T-helper 1 cell treated with Interleukin-12 subunit alpha and Interleukin-12 subunit beta and Interleukin-4 antibody, amounts not matched to agents 30 ng/mL and 1 ng/mL, for 36 hours (primary cell): Measurements from ENCODE around the gene ITGB5. TPM values are rescaled to one million over a fixed set of nuclear protein-coding genes. Genes with fewer than 3 reads are reported as not detected.

Experiments
- intact Hi-C: fragments of 100-400 bp; cut with micrococcal nuclease; formaldehyde crosslinking; loops from one replicate; pipeline ENCODE4 v1.15.1; 2024
- total RNA-seq: library from RNA; stranded (reverse); gene quantifications from 2 replicates; pipeline ENCODE4 v1.2.3, GENCODE V29; 2022

Gene ITGB5
- total RNA-seq, 1 donor from 2014 or later: 0.59 TPM

- intact Hi-C loops: no loop called here
Observed at GRCh38 chr3:124862006-124862405, 25.2 kb downstream of the ITGB5 start.

GRCh38 chr3:124861041-124861440, 26.1 kb downstream of the ITGB5 start:
- intact Hi-C loops: no loop called here

- intact Hi-C loops: no loop called here
Observed at GRCh38 chr3:124860599-124860998, 26.6 kb downstream of the ITGB5 start.

- intact Hi-C loops: no loop called here
Observed at GRCh38 chr3:124859025-124859424, 28.1 kb downstream of the ITGB5 start.

GRCh38 chr3:124858275-124858674, 28.9 kb downstream of the ITGB5 start:
- intact Hi-C loops: no loop called here

GRCh38 chr3:124856677-124857076, 30.5 kb downstream of the ITGB5 start:
- intact Hi-C loops: no loop called here

- intact Hi-C loops: no loop called here
Observed at GRCh38 chr3:124854009-124854408, 33.2 kb downstream of the ITGB5 start.

- intact Hi-C loops: no loop called here
Observed at GRCh38 chr3:124853446-124853845, 33.7 kb downstream of the ITGB5 start.

GRCh38 chr3:124851905-124852304, 35.3 kb downstream of the ITGB5 start:
- intact Hi-C loops: no loop called here

- intact Hi-C loops: no loop called here
Observed at GRCh38 chr3:124851136-124851535, 36.0 kb downstream of the ITGB5 start.

- intact Hi-C loops: no loop called here
Observed at GRCh38 chr3:124850633-124851032, 36.5 kb downstream of the ITGB5 start.

- intact Hi-C loops: no loop called here
Observed at GRCh38 chr3:124850212-124850611, 37.0 kb downstream of the ITGB5 start.

GRCh38 chr3:124848300-124848699, 38.9 kb downstream of the ITGB5 start:
- intact Hi-C loops: no loop called here

GRCh38 chr3:124847863-124848262, 39.3 kb downstream of the ITGB5 start:
- intact Hi-C loops: no loop called here

GRCh38 chr3:124847051-124847450, 40.1 kb downstream of the ITGB5 start:
- intact Hi-C loops: no loop called here

GRCh38 chr3:124846189-124846588, 41.0 kb downstream of the ITGB5 start:
- intact Hi-C loops: no loop called here

- intact Hi-C loops: no loop called here
Observed at GRCh38 chr3:124845406-124845805, 41.8 kb downstream of the ITGB5 start.

- intact Hi-C loops: no loop called here
Observed at GRCh38 chr3:124843506-124844177, 43.5 kb downstream of the ITGB5 start.

GRCh38 chr3:124843047-124843446, 44.1 kb downstream of the ITGB5 start:
- intact Hi-C loops: no loop called here

GRCh38 chr3:124841517-124841916, 45.6 kb downstream of the ITGB5 start:
- intact Hi-C loops: no loop called here

GRCh38 chr3:124840331-124840730, 46.8 kb downstream of the ITGB5 start:
- intact Hi-C loops: no loop called here

GRCh38 chr3:124839896-124840295, 47.3 kb downstream of the ITGB5 start:
- intact Hi-C loops: no loop called here

- intact Hi-C loops: no loop called here
Observed at GRCh38 chr3:124838963-124839362, 48.2 kb downstream of the ITGB5 start.

GRCh38 chr3:124837730-124838186, 49.4 kb downstream of the ITGB5 start:
- intact Hi-C loops: no loop called here
